Adrenal gland (tissue), 12 donors: ENCODE results near the gene GLI1. TPM values are rescaled to one million over a fixed set of nuclear protein-coding genes. Genes with fewer than 3 reads are reported as not detected.

Experiments
- DNase-seq, 7 donors: peaks; one replicate each; pipeline ENCODE4 v3.0.0-alpha.2; 2019 to 2020
- H3K27ac ChIP-seq, 5 donors: fragments of 200-600 bp; sonication (generic) in 4 of 5; 1 replicate in 3 of 5; 2 replicates in 2 of 5; pipeline versions ENCODE4 v1.5.1 to v1.8.0; 2016 to 2020; ENCODE audit warnings: mild to moderate bottlenecking in 1 of 5
- H3K27me3 ChIP-seq: fragments of 200-600 bp; 2 replicates; pipeline ENCODE4 v1.8.0; 2021
- H3K36me3 ChIP-seq, 2 donors: fragments of 200-600 bp; replicated peaks in 1 of 2; 1 replicate in 1 of 2; 2 replicates in 1 of 2; pipeline versions ENCODE4 v1.5.1 to v1.8.0; 2018 to 2022
- H3K4me1 ChIP-seq, 2 donors: fragments of 200-600 bp; replicated peaks in 1 of 2; 1 replicate in 1 of 2; 2 replicates in 1 of 2; pipeline versions ENCODE4 v1.5.1 to v1.8.0; 2018 to 2021
- H3K4me3 ChIP-seq, 4 donors: fragments of 200-600 bp; sonication (generic) in 3 of 4; one replicate each; pipeline ENCODE4 v1.5.1; 2016 to 2018
- H3K9me3 ChIP-seq, 3 donors: fragments of 200-600 bp; sonication (generic) in 1 of 3; replicated peaks in 1 of 3; 1 replicate in 2 of 3; 2 replicates in 1 of 3; pipeline versions ENCODE4 v1.5.1 to v1.8.0; 2016 to 2021
- CTCF ChIP-seq, 6 experiments: fragments of 450-650 bp in 4 of 6; fragments of 200-600 bp in 2 of 6; sonication (generic) in 1 of 6; IDR thresholded peaks; 1 replicate in 5 of 6; 2 replicates in 1 of 6; pipeline versions ENCODE4 v1.5.1 to v1.8.0; 2016 to 2021; ENCODE audit warnings: antibody characterized with exemption in 6 of 6, mild to moderate bottlenecking in 2 of 6, moderate library complexity in 1 of 6
- POLR2A ChIP-seq, 2 donors: fragments of 450-650 bp; IDR thresholded peaks; one replicate each; pipeline ENCODE4 v1.6.1; 2017; ENCODE audit warnings: antibody characterized with exemption in 2 of 2, mild to moderate bottlenecking in 2 of 2, moderate library complexity in 1 of 2
- WGBS, 4 donors: extraction: QIAGEN DNeasy Blood & Tissue Kit in 2 of 4; methylation state at CpG; one replicate each; pipeline versions ENCODE4 v1.1.5 to v1.1.7; 2013 to 2017; 5-methylcytosine and 5-hydroxymethylcytosine counted together
- intact Hi-C, 2 donors: fragments of 100-400 bp; cut with DNase I; formaldehyde crosslinking; loops; one replicate each; pipeline versions ENCODE4 v1.14.1 to v1.15.0; 2022 to 2023
- microRNA counts, 2 donors: library from miRNA; unstranded; fragments of <30 nt; microRNA quantifications; one replicate each; lab custom pipeline; 2016
- microRNA-seq, 3 donors: library from miRNA; unstranded; fragments of <30 nt; microRNA quantifications; one replicate each; pipeline ENCODE4, GENCODE V29; 2017 to 2020
- polyA plus RNA-seq, 3 donors: library from polyadenylated mRNA; stranded (reverse); fragments of 200-250 nt in 2 of 3; fragments of 350-450 nt in 1 of 3; fragmentation: Illumina TruSeq in 1 of 3; extraction: RNeasy Lipid Tissue Mini Kit (QIAGEN cat#74804) in 1 of 3; gene quantifications; one replicate each; pipeline ENCODE4 v1.2.3, GENCODE V29; 2013 to 2014
- small RNA-seq, 2 donors: library from RNA; depleted of rRNA; stranded (forward); fragments of <200 nt; gene quantifications; one replicate each; pipeline ENCODE3, GENCODE V24; 2016
- total RNA-seq, 9 donors: library from RNA; depleted of rRNA in 4 of 9; stranded (reverse); fragments of >200 nt in 4 of 9; fragments of 120-200 nt in 1 of 9; fragmentation: NEBNext Ultra II Directional in 1 of 9; extraction: Animal tissue kit (Norgen Biotek cat#: 25700) in 1 of 9; gene quantifications; one replicate each; pipeline versions ENCODE4 v1.1.0 to v1.2.4, GENCODE V29; 2013 to 2023
- donor health status: healthy with polysubstance abuse.
- donor health status: Bipolar disorder and iron deficiency.
- donor health status: DM: yes; HTN: yes; CAD: no.
- donor health status: DM: no; HTN: no; CAD: no.
- donor health status: DM: no; HTN: no; CAD: no.
- donor health status: DM: yes; HTN: yes; CAD: no.

The GLI1 gene
- total and polyA plus RNA-seq, 12 donors = 0.30 to 7.2 (median 1.4) TPM

GRCh38 chr12:57519796-57520052 lies 60.1 kb downstream of the GLI1 start:
- H3K9me3 ChIP-seq = no peaks in the 10 kb centered on the region
- peak overlapping the region; percentile 92 to 100 (median 99) for H3K27ac ChIP-seq
- TF ChIP-seq CTCF (IDR thresholded peaks at IDR 0.05) (peak in 1 of 6 experiments; percentile 7), POLR2A (IDR thresholded peaks at IDR 0.05) (no peak)
- H3K36me3 ChIP-seq = peaks cover 0 to 39% of the 10 kb centered on the region in 2 donors
- peak overlapping the region; percentile 15 to 94 (median 81) for H3K4me3 ChIP-seq
- intact Hi-C loops = no loop called here
- no peaks in the 10 kb centered on the region for H3K27me3 ChIP-seq
- DNase-seq = peak in 1 of 7 donors; percentile 83
- WGBS, 4 donors = 0 to 1% (median 0%) methylated on average over 4 to 8 of the region's 8 CpGs
- peaks cover 46 to 56% of the 10 kb centered on the region in 2 donors for H3K4me1 ChIP-seq

- 0 to 2% (median 0%) methylated on average over 5 to 51 of the region's 52 CpGs for WGBS, 4 donors
- Histone ChIP-seq H3K27me3 (no peaks in the 10 kb centered on the region), H3K9me3 (no peaks in the 10 kb centered on the region), H3K4me1 (peaks cover 49 to 59% of the 10 kb centered on the region in 2 donors), H3K36me3 (peaks cover 0 to 39% of the 10 kb centered on the region in 2 donors), H3K27ac (peak within 1 kb of the TSS; percentile 96 to 100 (median 99)), H3K4me3 (peak within 1 kb of the TSS; percentile 15 to 94 (median 83))
- TF ChIP-seq POLR2A (IDR thresholded peaks at IDR 0.05) = peak; percentile 98 to 100
- no peak for TF ChIP-seq CTCF (IDR thresholded peaks at IDR 0.05)
- DNase-seq = peak; percentile 100
- intact Hi-C loops = no loop called here
These were observed 60.7 kb downstream of the GLI1 start, which contains the start of gene DDIT3 for GRCh38 chr12:57520053-57520818. Gene DDIT3 (minus strand): TSS chr12:57520514. CDS start chr12:57517406, 3,108 bp downstream.

- H3K4me1 ChIP-seq = peaks cover 49 to 59% of the 10 kb centered on the region in 2 donors
- peak; percentile 66 to 82 (median 72) for DNase-seq
These were observed 62.0 kb downstream of the GLI1 start for GRCh38 chr12:57521525-57522010.

More at GRCh38 chr12:57521525-57522010, 62.0 kb downstream of the GLI1 start:
- intact Hi-C loops = no loop called here
- no peaks in the 10 kb centered on the region for H3K9me3 ChIP-seq
- H3K27me3 ChIP-seq = no peaks in the 10 kb centered on the region
- H3K36me3 ChIP-seq = peaks cover 0 to 36% of the 10 kb centered on the region in 2 donors
- TF ChIP-seq CTCF (IDR thresholded peaks at IDR 0.05) (no peak), POLR2A (IDR thresholded peaks at IDR 0.05) (peak in 1 of 2 donors; percentile 46)
- peak overlapping the region; percentile 94 to 100 (median 97) for H3K27ac ChIP-seq
- H3K4me3 ChIP-seq = peak overlapping the region in 1 of 4 donors; percentile 90
- 23 to 33% (median 27%) methylated on average over 16 to 17 of the region's 17 CpGs for WGBS, 4 donors

MicroRNAs encoded within 50 kb of the gene (microRNA counts, 767-probe panel; counts per million panel counts)
- 0 counts per million in 2 donors for microRNA hsa-miR-616-3p (lab: Ali Mortazavi, UCI)

Small RNAs within 50 kb of the gene (microRNA-seq; reads per million reads assigned to microRNA genes)
- gene MIR616 (0 to 1.4 (median 0) reads per million in 3 donors), gene MIR6758 (0 to 0.38 (median 0) reads per million in 3 donors)

Small RNAs within 50 kb of the gene (small RNA-seq; reads per million reads assigned to genes)
- 0 reads per million in 2 donors for gene MIR616
- gene RNU6-879P = 0 reads per million in 2 donors

Other genes starting within 250 kb of the GLI1 start
- gene NXPH4, start 243.0 kb upstream of the GLI1 start, total RNA-seq = 1 to 10 TPM in 1 of 9 donors, under 1 TPM in 5, not detected in 3; 0.06 to 3.7 (median 0.36) TPM
- 1 to 10 TPM in 2 of 3 donors, under 1 TPM in 1; 0.62 to 1.7 (median 1.2) TPM for gene NXPH4, start 243.0 kb upstream of the GLI1 start, polyA plus RNA-seq
- 10 to 100 TPM; 50.5 to 94.7 (median 70.9) TPM for gene SHMT2, start 230.1 kb upstream of the GLI1 start, total RNA-seq
- 10 to 100 TPM; 25.2 to 43.0 (median 29.0) TPM for gene SHMT2, start 230.1 kb upstream of the GLI1 start, polyA plus RNA-seq
- gene STAC3, start 208.6 kb upstream of the GLI1 start, total RNA-seq = 1 to 10 TPM in 8 of 9 donors, under 1 TPM in 1; 0.30 to 4.1 (median 2.4) TPM
- 10 to 100 TPM in 1 of 3 donors, 1 to 10 TPM in 2; 2.0 to 10.5 (median 4.5) TPM for gene STAC3, start 208.6 kb upstream of the GLI1 start, polyA plus RNA-seq
- 10 to 100 TPM; 25.3 to 91.9 (median 50.1) TPM for gene R3HDM2, start 28.7 kb upstream of the GLI1 start, total RNA-seq
- gene R3HDM2, start 28.7 kb upstream of the GLI1 start, polyA plus RNA-seq = 10 to 100 TPM; 21.9 to 33.8 (median 32.4) TPM
- gene INHBC, start 25.0 kb upstream of the GLI1 start, total RNA-seq = not detected
- gene INHBC, start 25.0 kb upstream of the GLI1 start, polyA plus RNA-seq = not detected
- gene INHBE, start 4.5 kb upstream of the GLI1 start, total RNA-seq = under 1 TPM in 1 of 9 donors, not detected in 8; 0.11 TPM
- gene INHBE, start 4.5 kb upstream of the GLI1 start, polyA plus RNA-seq = not detected
- 10 to 100 TPM in 7 of 9 donors, 1 to 10 TPM in 2; 1.3 to 39.4 (median 14.2) TPM for gene ARHGAP9, start 20.1 kb downstream of the GLI1 start, total RNA-seq
- gene ARHGAP9, start 20.1 kb downstream of the GLI1 start, polyA plus RNA-seq = 10 to 100 TPM in 2 of 3 donors, 1 to 10 TPM in 1; 4.1 to 46.4 (median 19.4) TPM
- gene MARS1, start 28.3 kb downstream of the GLI1 start, total RNA-seq = 100 to 1,000 TPM in 5 of 9 donors, 10 to 100 TPM in 4; 38.3 to 182 (median 126) TPM
- gene MARS1, start 28.3 kb downstream of the GLI1 start, polyA plus RNA-seq = 100 to 1,000 TPM; 114 to 210 (median 143) TPM
- 10 to 100 TPM in 8 of 9 donors, 1 to 10 TPM in 1; 7.7 to 65.1 (median 31.1) TPM for gene DDIT3, start 60.7 kb downstream of the GLI1 start, total RNA-seq
- gene DDIT3, start 60.7 kb downstream of the GLI1 start, polyA plus RNA-seq = 10 to 100 TPM; 72.8 to 98.4 (median 72.9) TPM
- gene MBD6, start 63.0 kb downstream of the GLI1 start, total RNA-seq = 100 to 1,000 TPM in 2 of 9 donors, 10 to 100 TPM in 7; 10.5 to 128 (median 32.6) TPM
- gene MBD6, start 63.0 kb downstream of the GLI1 start, polyA plus RNA-seq = 100 to 1,000 TPM in 1 of 3 donors, 10 to 100 TPM in 2; 21.7 to 167 (median 91.4) TPM
- gene DCTN2, start 87.4 kb downstream of the GLI1 start, total RNA-seq = 100 to 1,000 TPM; 114 to 202 (median 137) TPM
- gene DCTN2, start 87.4 kb downstream of the GLI1 start, polyA plus RNA-seq = 100 to 1,000 TPM in 2 of 3 donors, 10 to 100 TPM in 1; 81.2 to 238 (median 101) TPM
- 1 to 10 TPM in 4 of 9 donors, under 1 TPM in 4, not detected in 1; 0.32 to 7.6 (median 1.3) TPM for gene KIF5A, start 90.3 kb downstream of the GLI1 start, total RNA-seq
- 1 to 10 TPM; 1.9 to 7.4 (median 5.6) TPM for gene KIF5A, start 90.3 kb downstream of the GLI1 start, polyA plus RNA-seq
- 10 to 100 TPM; 19.5 to 75.9 (median 28.8) TPM for gene PIP4K2C, start 131.4 kb downstream of the GLI1 start, total RNA-seq
- 10 to 100 TPM in 1 of 3 donors, 1 to 10 TPM in 2; 8.1 to 31.5 (median 8.6) TPM for gene PIP4K2C, start 131.4 kb downstream of the GLI1 start, polyA plus RNA-seq
- 10 to 100 TPM; 21.4 to 59.7 (median 46.0) TPM for gene DTX3, start 145.0 kb downstream of the GLI1 start, total RNA-seq
- gene DTX3, start 145.0 kb downstream of the GLI1 start, polyA plus RNA-seq = 100 to 1,000 TPM in 1 of 3 donors, 10 to 100 TPM in 2; 20.4 to 136 (median 98.9) TPM
- gene ARHGEF25, start 151.7 kb downstream of the GLI1 start, total RNA-seq = 10 to 100 TPM in 4 of 9 donors, 1 to 10 TPM in 5; 4.9 to 15.9 (median 9.3) TPM
- 10 to 100 TPM in 2 of 3 donors, 1 to 10 TPM in 1; 5.3 to 86.4 (median 34.4) TPM for gene ARHGEF25, start 151.7 kb downstream of the GLI1 start, polyA plus RNA-seq
- gene B4GALNT1, start 173.4 kb downstream of the GLI1 start, total RNA-seq = 1 to 10 TPM in 5 of 9 donors, under 1 TPM in 4; 0.17 to 7.4 (median 1.1) TPM
- 1 to 10 TPM; 1.0 to 1.3 (median 1.3) TPM for gene B4GALNT1, start 173.4 kb downstream of the GLI1 start, polyA plus RNA-seq
- gene OS9, start 234.3 kb downstream of the GLI1 start, total RNA-seq = 100 to 1,000 TPM; 157 to 428 (median 293) TPM
- 100 to 1,000 TPM; 155 to 282 (median 234) TPM for gene OS9, start 234.3 kb downstream of the GLI1 start, polyA plus RNA-seq